ENCODE data around the gene PLSCR3. TPM values are rescaled to one million over a fixed set of nuclear protein-coding genes. Genes with fewer than 3 reads are reported as not detected.

Gene PLSCR3
- total RNA-seq, 1 experiment from 2014 or later: 43.8 TPM

GRCh38 chr17:7383742-7384488 is 10.4 kb downstream of the PLSCR3 start:
- ChIA-PET CTCF (no interaction called here), RAD21 (ENCODE audit: low non-redundant PET in 1 of 2, low total read pairs in 2 of 2, uncharacterized antibody in 2 of 2, unreplicated experiment in 2 of 2) (no interaction called here), POLR2A (no interaction called here)
- H3K79me2 ChIP-seq (ENCODE audit: insufficient read depth, low read length): peaks cover 8% of the 10 kb centered on the region; the same call in 1 of the 2 replicates
- H3K9me2 ChIP-seq (ENCODE audit: insufficient read depth): no peaks in the 10 kb centered on the region
- no peak overlapping the region for H3K4me3 ChIP-seq (replicated peaks in 1 of 2; ENCODE audit: low read depth in 1 of 2, low read length in 2 of 2)
- H3K4me1 ChIP-seq (ENCODE audit: control insufficient read depth in 1 of 2, insufficient read depth in 2 of 2, low read length in 2 of 2): peaks cover 8 to 26% of the 10 kb centered on the region in 2 experiments; a peak in 3 of 4 replicates
- no peaks in the 10 kb centered on the region for H3K27me3 ChIP-seq (ENCODE audit: insufficient read depth, low read length)
- ATAC-seq (no peak), DNase-seq (ENCODE audit: low read depth, low spot score) (no peak)
- intact Hi-C loops (cut with micrococcal nuclease): no loop called here
- peak; percentile 4; the same call in 1 of the 2 replicates for TF ChIP-seq POLR2AphosphoS5 (IDR thresholded peaks at IDR 0.05; ENCODE audit: low read depth, low read length)
- no peak for TF ChIP-seq FOSL1 (IDR thresholded peaks at IDR 0.05; ENCODE audit: low read depth)
- no peak for TF ChIP-seq ZBTB33 (IDR thresholded peaks at IDR 0.05; ENCODE audit: extremely low read depth, insufficient replicate concordance, low read length)
- TF ChIP-seq SIN3A (IDR thresholded peaks at IDR 0.05; ENCODE audit: low read depth): no peak
- H3K9me3 ChIP-seq (ENCODE audit: control insufficient read depth in 1 of 2, insufficient read depth in 1 of 2, low read depth in 1 of 2, low read length in 2 of 2): 0 out of 4 replicates have a peak, but pooled peaks cover 0 to 7% of the 10 kb centered on the region in 2 experiments
- H3K36me3 ChIP-seq (ENCODE audit: control insufficient read depth in 1 of 2, insufficient read depth in 2 of 2, low read length in 2 of 2): peaks cover 0 to 12% of the 10 kb centered on the region in 2 experiments; a peak in 2 of 4 replicates
- H3K4me2 ChIP-seq (ENCODE audit: low read length): no peak overlapping the region
- H2AFZ ChIP-seq (ENCODE audit: low read depth, low read length, poor library complexity, severe bottlenecking): no peak overlapping the region
- H3K9ac ChIP-seq (ENCODE audit: low read length): no peak overlapping the region
- BruUV-seq (replicated peaks): no TSS peak
- H4K20me1 ChIP-seq (ENCODE audit: insufficient read depth): no peaks in the 10 kb centered on the region
- H3K27ac ChIP-seq (ENCODE audit: low read depth, low read length): no peak overlapping the region

- no peak overlapping the region for H3K27ac ChIP-seq (ENCODE audit: low read depth, low read length)
- no peak for ATAC-seq
- intact Hi-C loops (cut with micrococcal nuclease): no loop called here
- TF ChIP-seq SRF (IDR thresholded peaks at IDR 0.05; ENCODE audit: low read depth): no peak
- no peak for TF ChIP-seq ZNF274 (IDR thresholded peaks at IDR 0.05; ENCODE audit: low read depth, low read length)
- TF ChIP-seq POLR2AphosphoS5 (IDR thresholded peaks at IDR 0.05; ENCODE audit: low read depth, low read length): 0 out of 2 replicates have a peak, but pooled peaks have one; percentile 8
- H3K4me1 ChIP-seq (ENCODE audit: control insufficient read depth in 1 of 2, insufficient read depth in 2 of 2, low read length in 2 of 2): peaks cover 8 to 26% of the 10 kb centered on the region in 2 experiments; a peak in 3 of 4 replicates
- no peak overlapping the region for H3K4me3 ChIP-seq (replicated peaks in 1 of 2; ENCODE audit: low read depth in 1 of 2, low read length in 2 of 2)
- no peak overlapping the region for H3K9ac ChIP-seq (ENCODE audit: low read length)
- no peak for DNase-seq (ENCODE audit: low read depth, low spot score)
- H2AFZ ChIP-seq (ENCODE audit: low read depth, low read length, poor library complexity, severe bottlenecking): no peak overlapping the region
- H3K9me3 ChIP-seq (ENCODE audit: control insufficient read depth in 1 of 2, insufficient read depth in 1 of 2, low read depth in 1 of 2, low read length in 2 of 2): 0 out of 4 replicates have a peak, but pooled peaks cover 0 to 7% of the 10 kb centered on the region in 2 experiments
- POLR2A ChIA-PET: interaction anchor here (1.4 kb wide), 1 partner anchor 52 kb away, joined by 4 read pairs; the partner anchor contains the start of gene TMEM102
- H3K36me3 ChIP-seq (ENCODE audit: control insufficient read depth in 1 of 2, insufficient read depth in 2 of 2, low read length in 2 of 2): peaks cover 0 to 9% of the 10 kb centered on the region in 2 experiments; a peak in 2 of 4 replicates
- no TSS peak for BruUV-seq (replicated peaks)
- no peaks in the 10 kb centered on the region for H3K9me2 ChIP-seq (ENCODE audit: insufficient read depth)
- no peak overlapping the region for H3K4me2 ChIP-seq (ENCODE audit: low read length)
- peaks cover 8% of the 10 kb centered on the region; the same call in 1 of the 2 replicates for H3K79me2 ChIP-seq (ENCODE audit: insufficient read depth, low read length)
- no peaks in the 10 kb centered on the region for H4K20me1 ChIP-seq (ENCODE audit: insufficient read depth)
- RAD21 ChIA-PET (ENCODE audit: low non-redundant PET in 1 of 2, low total read pairs in 2 of 2, uncharacterized antibody in 2 of 2, unreplicated experiment in 2 of 2): no interaction called here
- H3K27me3 ChIP-seq (ENCODE audit: insufficient read depth, low read length): no peaks in the 10 kb centered on the region
- CTCF ChIA-PET: no interaction called here
These were observed 11.0 kb downstream of the PLSCR3 start for GRCh38 chr17:7383371-7383741.
